ENCODE measurements around the gene RHOC.

RHOC gene

GRCh38 chr1:112712191-112712590 is 5.3 kb upstream of the RHOC start:
- H3K4me1 Mint-ChIP-seq (ENCODE audit: low read depth) = peaks cover 19% of the 10 kb centered on the region
- no peak overlapping the region for H3K27ac Mint-ChIP-seq
- H3K4me3 Mint-ChIP-seq = no peak overlapping the region
- peaks cover 9% of the 10 kb centered on the region for H3K27me3 Mint-ChIP-seq
- H3K9me3 Mint-ChIP-seq (ENCODE audit: low read depth) = no peaks in the 10 kb centered on the region
- H3K36me3 Mint-ChIP-seq = no peaks in the 10 kb centered on the region

DNA sequence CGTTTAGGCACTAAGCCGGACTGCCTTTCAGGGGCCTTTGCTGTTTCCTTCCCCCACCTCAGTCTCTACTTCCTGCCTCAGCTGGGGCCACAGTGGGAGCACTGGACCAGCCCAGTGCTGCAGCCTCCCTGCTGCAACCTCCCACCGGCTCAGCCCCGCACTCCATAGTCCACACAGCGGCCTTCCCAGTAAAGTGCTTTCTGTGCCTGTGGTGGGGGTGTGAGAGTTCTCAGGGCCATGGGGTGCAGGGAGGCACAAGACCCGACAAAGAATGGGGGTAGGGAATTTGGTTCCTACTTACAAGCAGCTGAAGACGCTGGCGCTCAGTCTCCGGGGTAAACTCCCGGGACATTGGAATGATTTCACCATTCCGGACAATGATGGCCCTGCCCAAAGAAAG is 4.7 kb upstream of the RHOC start:
- peaks cover 9% of the 10 kb centered on the region for H3K27me3 Mint-ChIP-seq

DNA sequence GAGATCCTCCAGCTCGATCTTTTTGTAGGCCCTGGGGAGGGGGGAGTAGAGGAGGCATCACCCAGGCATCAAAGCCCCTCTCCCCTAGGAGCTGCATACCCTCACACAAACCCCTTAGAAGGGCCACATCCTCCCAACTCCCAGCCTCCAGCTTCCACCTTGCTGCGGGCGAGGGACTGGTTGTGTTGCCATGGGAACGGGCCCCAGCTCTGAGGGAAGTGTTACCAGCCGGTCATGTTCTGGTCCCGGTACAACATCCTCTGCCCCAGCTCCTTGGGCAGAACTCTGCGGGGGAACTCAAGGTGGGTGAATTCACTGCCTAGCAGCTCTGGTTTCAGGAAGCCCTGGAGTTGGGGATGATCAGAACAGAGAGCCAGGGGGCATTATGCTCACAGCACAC is 4.1 kb upstream of the RHOC start:
- no peaks in the 10 kb centered on the region for H3K9me3 Mint-ChIP-seq (ENCODE audit: low read depth)
- H3K4me1 Mint-ChIP-seq (ENCODE audit: low read depth) = peaks cover 16% of the 10 kb centered on the region
- H3K27me3 Mint-ChIP-seq = peaks cover 9% of the 10 kb centered on the region
- H3K27ac Mint-ChIP-seq = no peak overlapping the region
- H3K4me3 Mint-ChIP-seq = no peak overlapping the region
- H3K36me3 Mint-ChIP-seq = no peaks in the 10 kb centered on the region

More for the DNA sequence above, 4.7 kb upstream of the RHOC start:
- no peak overlapping the region for H3K27ac Mint-ChIP-seq
- no peaks in the 10 kb centered on the region for H3K36me3 Mint-ChIP-seq
- H3K4me1 Mint-ChIP-seq (ENCODE audit: low read depth) = peaks cover 19% of the 10 kb centered on the region
- no peaks in the 10 kb centered on the region for H3K9me3 Mint-ChIP-seq (ENCODE audit: low read depth)
- no peak overlapping the region for H3K4me3 Mint-ChIP-seq

DNA sequence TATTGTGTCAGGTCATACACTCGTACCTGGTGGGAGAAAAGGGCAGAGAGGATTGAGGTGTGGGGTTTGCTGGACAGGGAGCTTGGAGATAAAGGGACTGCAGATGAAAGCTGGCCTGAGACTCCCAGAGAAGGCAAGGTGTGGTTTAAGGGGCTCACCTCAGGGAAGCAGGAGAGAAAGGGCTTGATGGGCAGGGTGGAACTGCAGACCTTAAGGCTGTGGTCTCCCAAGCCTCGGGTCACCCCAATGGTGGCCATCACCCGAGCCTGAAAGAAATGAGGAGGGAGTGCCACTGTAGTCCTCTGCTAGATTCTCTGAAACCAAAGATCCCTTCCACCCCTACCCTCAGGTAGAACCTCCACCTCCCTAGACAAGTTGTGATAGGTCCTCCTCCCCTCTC is 3.7 kb upstream of the RHOC start:
- H3K4me3 Mint-ChIP-seq = no peak overlapping the region
- H3K27me3 Mint-ChIP-seq = peaks cover 9% of the 10 kb centered on the region
- H3K36me3 Mint-ChIP-seq = no peaks in the 10 kb centered on the region
- no peaks in the 10 kb centered on the region for H3K9me3 Mint-ChIP-seq (ENCODE audit: low read depth)
- no peak overlapping the region for H3K27ac Mint-ChIP-seq
- peaks cover 15% of the 10 kb centered on the region for H3K4me1 Mint-ChIP-seq (ENCODE audit: low read depth)

- H3K27me3 Mint-ChIP-seq = peaks cover 9% of the 10 kb centered on the region
- no peaks in the 10 kb centered on the region for H3K36me3 Mint-ChIP-seq
- no peaks in the 10 kb centered on the region for H3K9me3 Mint-ChIP-seq (ENCODE audit: low read depth)
- no peak overlapping the region for H3K4me3 Mint-ChIP-seq
- H3K27ac Mint-ChIP-seq = no peak overlapping the region
- H3K4me1 Mint-ChIP-seq (ENCODE audit: low read depth) = peaks cover 19% of the 10 kb centered on the region
These were observed 3.2 kb upstream of the RHOC start for GRCh38 chr1:112710159-112710558.

DNA sequence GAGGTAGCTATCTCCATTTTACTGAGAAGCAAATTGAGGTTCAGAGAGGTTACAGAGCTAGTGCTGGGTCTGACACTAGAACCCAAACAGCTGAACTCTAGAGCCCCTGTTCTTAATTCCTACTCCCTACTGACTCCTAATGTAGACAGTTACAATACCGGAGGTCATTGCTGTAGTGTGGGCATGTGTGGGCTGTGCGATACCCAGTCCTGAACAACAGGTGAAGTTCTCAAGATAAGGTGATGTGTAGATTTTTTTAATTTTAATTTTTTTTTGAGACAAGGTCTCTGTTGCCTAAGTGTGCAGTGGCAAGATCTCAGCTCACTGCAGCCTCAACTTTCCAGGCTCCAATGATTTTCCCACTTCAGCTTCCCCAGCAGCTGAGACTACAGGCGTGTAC is 1.6 kb upstream of the RHOC start:
- Mint-ChIP-seq H3K4me3 (no peak overlapping the region), H3K27ac (no peak overlapping the region), H3K36me3 (no peaks in the 10 kb centered on the region), H3K9me3 (ENCODE audit: low read depth) (no peaks in the 10 kb centered on the region), H3K27me3 (peaks cover 5% of the 10 kb centered on the region), H3K4me1 (ENCODE audit: low read depth) (peaks cover 29% of the 10 kb centered on the region)

GRCh38 chr1:112708002-112708448 is 1.1 kb upstream of the RHOC start:
- H3K9me3 Mint-ChIP-seq (ENCODE audit: low read depth) = no peaks in the 10 kb centered on the region
- no peaks in the 10 kb centered on the region for H3K36me3 Mint-ChIP-seq
- no peak overlapping the region for H3K27ac Mint-ChIP-seq
- peaks cover 5% of the 10 kb centered on the region for H3K27me3 Mint-ChIP-seq
- H3K4me1 Mint-ChIP-seq (ENCODE audit: low read depth) = peaks cover 32% of the 10 kb centered on the region
- H3K4me3 Mint-ChIP-seq = peak overlapping the region; percentile 83

DNA sequence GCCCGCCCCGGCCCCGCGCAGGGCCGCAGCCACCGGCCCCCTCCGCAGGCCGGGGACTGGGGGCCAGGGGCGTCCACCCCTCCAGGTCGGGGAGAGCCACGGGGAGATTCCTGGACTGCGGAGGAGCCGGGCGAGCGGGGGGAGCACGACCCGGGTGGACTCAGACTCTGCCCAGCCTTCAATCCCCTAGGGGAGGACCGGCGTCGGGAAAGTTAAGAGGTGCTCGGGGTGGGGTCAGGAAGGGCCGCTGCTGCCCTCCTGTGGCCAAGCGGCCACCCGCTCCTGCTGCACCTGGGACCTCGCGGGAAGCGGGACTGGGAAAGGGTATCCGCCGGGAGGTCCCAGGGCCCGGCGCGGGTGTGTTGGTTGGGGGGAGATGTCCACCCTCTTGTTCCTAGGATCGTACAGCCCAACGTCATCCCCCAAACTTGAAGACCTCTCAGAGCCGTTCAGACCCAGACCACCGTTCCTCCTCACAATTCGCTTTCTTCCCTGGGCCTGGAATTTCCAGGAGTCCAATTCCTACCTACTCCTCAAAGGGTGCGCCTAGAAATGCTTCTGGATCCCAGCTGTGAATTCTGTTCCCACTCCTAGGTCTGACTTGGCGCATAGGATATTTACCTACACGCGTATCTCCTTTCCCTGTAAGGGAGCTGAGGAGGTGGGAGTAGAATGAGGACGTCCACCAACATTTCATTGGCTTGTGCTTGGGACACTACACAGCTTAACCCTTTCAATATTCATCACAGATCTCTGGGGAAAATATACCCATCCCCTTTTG is 484 bp upstream of the RHOC start:
- peaks cover 34% of the 10 kb centered on the region for H3K4me1 Mint-ChIP-seq (ENCODE audit: low read depth)
- H3K27me3 Mint-ChIP-seq = peaks cover 2% of the 10 kb centered on the region
- H3K4me3 Mint-ChIP-seq = peak overlapping the region; percentile 83
- H3K27ac Mint-ChIP-seq = no peak overlapping the region
- no peaks in the 10 kb centered on the region for H3K9me3 Mint-ChIP-seq (ENCODE audit: low read depth)
- H3K36me3 Mint-ChIP-seq = no peaks in the 10 kb centered on the region

DNA sequence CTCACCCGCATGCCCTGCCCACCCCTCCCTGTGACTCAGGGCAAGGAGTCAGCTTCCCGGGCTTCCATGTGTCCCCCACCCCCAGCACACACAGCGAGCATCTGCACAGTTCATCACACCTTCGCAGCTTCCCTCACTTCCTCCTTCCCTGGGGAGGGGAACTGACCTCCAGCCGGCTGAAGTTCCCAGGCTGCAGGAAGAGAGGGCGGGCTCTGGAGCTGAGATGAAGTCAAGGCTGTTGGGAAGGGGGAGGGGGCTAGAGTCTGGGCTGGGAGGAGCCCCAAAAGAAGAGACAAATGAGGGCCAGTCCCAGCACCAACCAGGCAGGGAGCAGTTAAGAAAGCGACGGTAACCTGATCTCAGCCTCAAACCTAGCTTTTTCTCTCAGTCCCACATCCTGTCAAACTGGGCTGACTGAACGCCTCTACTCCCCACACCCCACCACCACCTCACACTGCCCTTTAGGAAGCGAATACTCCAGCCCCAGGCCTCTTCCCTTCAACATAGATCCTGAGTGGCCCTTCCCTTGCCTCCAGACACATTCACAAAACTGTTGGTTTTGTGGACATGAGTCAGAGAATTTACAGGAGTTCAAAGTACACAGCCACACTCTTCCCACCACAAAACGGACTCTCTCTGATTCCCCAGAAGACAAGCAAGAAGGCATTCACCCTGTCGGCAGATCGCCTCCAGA is 1.8 kb downstream of the RHOC start:
- peaks cover 2% of the 10 kb centered on the region for H3K27me3 Mint-ChIP-seq
- H3K9me3 Mint-ChIP-seq (ENCODE audit: low read depth) = no peaks in the 10 kb centered on the region
- H3K4me1 Mint-ChIP-seq (ENCODE audit: low read depth) = peaks cover 58% of the 10 kb centered on the region
- H3K27ac Mint-ChIP-seq = peak overlapping the region; percentile 37
- peak overlapping the region; percentile 79 for H3K4me3 Mint-ChIP-seq
- H3K36me3 Mint-ChIP-seq = no peaks in the 10 kb centered on the region

DNA sequence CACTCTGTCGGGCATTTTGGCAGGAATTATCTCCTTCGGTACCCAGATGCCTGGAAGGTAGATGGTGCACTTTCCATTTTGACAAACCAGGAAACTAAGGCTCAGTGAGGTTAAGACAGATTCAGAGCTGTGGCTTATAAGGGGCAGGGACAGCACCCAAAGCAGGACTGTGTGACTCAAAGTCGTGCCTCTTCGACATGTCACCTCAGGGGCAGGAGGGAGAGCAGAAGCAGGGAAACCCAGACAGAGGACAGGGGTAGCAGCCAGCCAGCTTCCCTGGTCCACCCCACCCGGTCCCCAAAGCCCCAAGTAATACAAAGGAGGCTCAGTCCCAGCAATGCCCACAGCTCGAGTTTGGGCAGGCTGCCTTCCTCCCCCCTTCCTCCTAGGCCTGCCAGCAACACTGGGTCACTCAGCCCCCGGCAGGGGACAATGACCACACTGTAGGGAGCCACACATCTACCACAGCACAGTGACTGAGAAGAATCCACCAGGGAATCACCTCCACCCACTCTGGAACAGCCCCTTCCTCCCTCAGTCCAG is 2.5 kb downstream of the RHOC start:
- H3K27me3 Mint-ChIP-seq = peaks cover 2% of the 10 kb centered on the region

DNA sequence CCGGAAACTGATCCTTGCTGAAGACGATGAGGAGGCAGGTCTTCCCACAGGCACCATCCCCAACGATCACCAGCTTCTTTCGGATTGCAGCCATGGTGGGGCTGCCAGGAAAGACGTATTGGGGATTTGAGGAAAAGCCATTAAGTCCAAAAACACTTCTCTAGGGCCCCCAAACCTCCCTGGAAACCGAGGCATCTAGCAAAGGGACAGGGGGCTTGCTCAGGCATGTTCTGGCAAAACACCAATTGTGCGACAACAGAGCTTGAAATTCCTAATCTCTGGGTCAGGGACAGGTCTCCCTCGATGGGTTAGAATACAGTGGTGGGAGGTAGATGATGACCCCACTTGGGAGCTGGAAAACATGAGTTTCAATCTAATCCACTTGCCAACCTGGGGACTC is 3.2 kb downstream of the RHOC start:
- H3K4me1 Mint-ChIP-seq (ENCODE audit: low read depth) = peaks cover 67% of the 10 kb centered on the region
- H3K36me3 Mint-ChIP-seq = no peaks in the 10 kb centered on the region
- H3K27ac Mint-ChIP-seq = no peak overlapping the region
- no peak overlapping the region for H3K4me3 Mint-ChIP-seq
- H3K27me3 Mint-ChIP-seq = peaks cover 2% of the 10 kb centered on the region
- H3K9me3 Mint-ChIP-seq (ENCODE audit: low read depth) = no peaks in the 10 kb centered on the region

More for the DNA sequence above, 2.5 kb downstream of the RHOC start:
- no peaks in the 10 kb centered on the region for H3K9me3 Mint-ChIP-seq (ENCODE audit: low read depth)
- peak overlapping the region; percentile 79 for H3K4me3 Mint-ChIP-seq
- no peaks in the 10 kb centered on the region for H3K36me3 Mint-ChIP-seq
- H3K27ac Mint-ChIP-seq = no peak overlapping the region
- peaks cover 64% of the 10 kb centered on the region for H3K4me1 Mint-ChIP-seq (ENCODE audit: low read depth)

DNA sequence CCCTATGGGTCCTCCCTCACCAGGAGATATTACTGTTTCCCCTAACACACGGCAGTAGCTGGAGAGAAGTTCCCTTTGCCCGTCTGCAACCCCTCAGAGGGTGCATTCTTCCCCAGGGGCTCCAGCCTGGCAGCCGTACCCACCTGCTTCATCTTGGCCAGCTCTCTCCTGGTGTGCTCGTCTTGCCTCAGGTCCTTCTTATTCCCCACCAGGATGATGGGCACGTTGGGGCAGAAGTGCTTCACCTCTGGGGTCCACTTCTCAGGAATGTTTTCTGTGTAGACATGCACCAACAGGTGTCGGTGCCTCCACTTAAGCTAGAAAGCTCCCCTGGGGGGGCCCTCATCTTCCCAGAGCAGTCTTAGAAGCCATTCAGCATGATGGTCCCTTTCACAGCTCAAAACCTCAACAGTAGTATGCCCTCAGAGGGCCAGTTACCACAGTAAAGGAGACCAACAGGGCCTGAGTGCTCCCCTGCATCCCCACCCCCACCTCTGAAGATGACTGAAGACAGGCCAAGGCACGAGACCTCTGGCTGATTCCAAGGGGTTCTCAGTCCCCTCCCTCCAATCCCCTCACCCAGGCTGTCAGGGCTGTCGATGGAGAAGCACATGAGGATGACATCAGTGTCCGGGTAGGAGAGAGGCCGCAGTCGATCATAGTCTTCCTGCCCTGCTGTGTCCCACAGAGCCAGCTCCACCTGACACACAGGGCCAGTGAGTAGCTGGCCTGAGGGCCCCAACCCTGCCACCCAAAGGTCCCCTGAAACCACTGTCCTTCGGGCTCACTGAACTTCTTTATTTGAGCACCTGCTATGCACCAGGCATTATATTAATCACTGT is 4.3 kb downstream of the RHOC start:
- Mint-ChIP-seq H3K27me3 (no peaks in the 10 kb centered on the region), H3K27ac (peak overlapping the region; percentile 88), H3K36me3 (no peaks in the 10 kb centered on the region), H3K4me1 (ENCODE audit: low read depth) (peaks cover 64% of the 10 kb centered on the region), H3K9me3 (ENCODE audit: low read depth) (no peaks in the 10 kb centered on the region), H3K4me3 (no peak overlapping the region)

DNA sequence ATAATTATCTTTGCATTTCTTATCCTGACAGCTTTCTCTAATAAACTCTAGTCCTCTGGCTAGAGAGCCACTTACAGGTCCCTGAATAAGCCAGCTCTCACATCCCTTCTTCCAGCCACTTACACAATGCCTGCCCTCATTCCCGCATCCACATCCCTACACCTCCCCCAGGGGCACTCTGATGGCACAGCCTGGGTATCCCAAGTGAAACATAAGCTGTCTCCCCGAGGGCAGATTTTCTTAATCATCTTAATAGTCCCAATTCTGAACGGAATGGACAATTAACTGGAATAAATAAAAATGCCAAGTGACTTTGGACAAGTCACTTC is 4.9 kb downstream of the RHOC start:
- Mint-ChIP-seq H3K27me3 (no peaks in the 10 kb centered on the region), H3K4me1 (ENCODE audit: low read depth) (peaks cover 62% of the 10 kb centered on the region), H3K27ac (peak overlapping the region; percentile 88), H3K4me3 (no peak overlapping the region), H3K9me3 (ENCODE audit: low read depth) (no peaks in the 10 kb centered on the region), H3K36me3 (no peaks in the 10 kb centered on the region)

DNA sequence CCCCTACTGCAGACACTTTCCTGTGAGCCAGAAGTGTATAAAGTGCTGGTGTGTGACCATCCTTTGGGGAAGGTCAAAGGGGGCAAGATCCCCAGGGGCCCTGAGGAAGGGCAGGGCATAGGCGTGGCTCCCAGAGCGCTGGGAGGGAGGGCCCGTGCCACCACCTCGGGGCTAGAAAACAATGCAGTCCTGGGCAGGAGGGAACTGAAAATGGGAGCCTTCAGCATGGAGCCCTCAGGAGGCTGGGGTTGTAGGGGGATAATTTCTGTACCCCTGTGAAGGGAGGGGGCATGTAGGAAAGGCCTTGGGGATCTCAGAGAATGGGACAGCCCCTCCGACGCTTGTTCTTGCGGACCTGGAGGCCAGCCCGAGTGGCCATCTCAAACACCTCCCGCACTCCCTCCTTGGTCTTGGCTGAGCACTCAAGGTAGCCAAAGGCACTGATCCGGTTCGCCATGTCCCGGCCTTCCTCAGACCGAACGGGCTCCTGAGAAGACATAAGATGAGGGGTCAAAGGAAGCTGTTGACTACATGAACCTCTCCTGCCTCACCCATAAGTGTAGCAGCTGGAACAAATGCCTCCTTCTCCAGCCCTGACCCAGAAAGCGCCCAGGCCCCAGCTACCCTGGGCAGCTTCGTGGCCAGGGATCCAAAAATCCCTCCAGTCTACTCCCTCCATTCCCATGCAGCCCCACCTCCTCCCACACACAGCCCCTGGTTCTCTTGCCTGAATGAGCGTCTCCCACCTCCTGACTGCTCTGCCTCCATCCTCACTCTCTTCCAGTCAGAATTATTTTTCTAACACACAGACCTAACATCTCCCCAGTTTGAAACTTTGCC is 5.5 kb downstream of the RHOC start:
- H3K27ac Mint-ChIP-seq = peak overlapping the region; percentile 88
- no peak overlapping the region for H3K4me3 Mint-ChIP-seq
- no peaks in the 10 kb centered on the region for H3K36me3 Mint-ChIP-seq
- no peaks in the 10 kb centered on the region for H3K27me3 Mint-ChIP-seq
- H3K4me1 Mint-ChIP-seq (ENCODE audit: low read depth) = peaks cover 62% of the 10 kb centered on the region
- no peaks in the 10 kb centered on the region for H3K9me3 Mint-ChIP-seq (ENCODE audit: low read depth)
